HepG2 (cell line): ENCODE measurements around the gene LSM2. TPM values are rescaled to one million over a fixed set of nuclear protein-coding genes. Genes with fewer than 3 reads are reported as not detected.

Source experiments
- CREB3 ChIP-seq: sonication (generic); formaldehyde crosslinking; IDR thresholded peaks from 2 replicates; pipeline ENCODE4 v1.5.0; 2020; ENCODE audit warnings: missing genetic modification reagents
- FOXM1 ChIP-seq: sonication (generic); formaldehyde crosslinking; IDR thresholded peaks from 2 replicates; pipeline ENCODE4 v1.5.0; 2020; ENCODE audit warnings: missing genetic modification reagents
- GABPB1 ChIP-seq: IDR thresholded peaks from 2 replicates; pipeline ENCODE4 v1.6.1; 2016; ENCODE audit warnings: mild to moderate bottlenecking, missing genetic modification reagents, moderate library complexity, missing compliant biosample characterization
- IKZF4 ChIP-seq: sonication (generic); formaldehyde crosslinking; IDR thresholded peaks from 2 replicates; pipeline ENCODE4 v1.5.1; 2020; ENCODE audit warnings: borderline replicate concordance, mild to moderate bottlenecking, low read depth, missing genetic modification reagents; ENCODE audit errors: not compliant biosample characterization
- MIXL1 ChIP-seq: IDR thresholded peaks from 2 replicates; pipeline ENCODE4 v1.6.1; 2016
- MXD1 ChIP-seq: sonication (generic); formaldehyde crosslinking; IDR thresholded peaks from 2 replicates; pipeline ENCODE4 v1.4.0; 2020; ENCODE audit warnings: mild to moderate bottlenecking, missing genetic modification reagents
- NR0B2 ChIP-seq: sonication (generic); formaldehyde crosslinking; IDR thresholded peaks from 2 replicates; pipeline ENCODE4 v1.4.0; 2020; ENCODE audit warnings: mild to moderate bottlenecking, missing genetic modification reagents
- RERE ChIP-seq: IDR thresholded peaks from 2 replicates; pipeline ENCODE4 v1.6.1; 2016; ENCODE audit warnings: low read depth, missing genetic modification reagents, missing compliant biosample characterization
- SETDB1 ChIP-seq: sonication (generic); formaldehyde crosslinking; IDR thresholded peaks from 2 replicates; pipeline ENCODE4 v1.5.1; 2020; ENCODE audit warnings: missing genetic modification reagents, mild to moderate bottlenecking, borderline replicate concordance
- SNRNP70 ChIP-seq: fragments of 200-400 bp; formaldehyde crosslinking; IDR thresholded peaks from 2 replicates; pipeline ENCODE4 v1.6.1; 2017; ENCODE audit warnings: mild to moderate bottlenecking, low read depth, low read length, moderate library complexity
- TBX2 ChIP-seq: sonication (generic); formaldehyde crosslinking; IDR thresholded peaks from 2 replicates; pipeline ENCODE4 v1.5.0; 2020; ENCODE audit warnings: missing genetic modification reagents, mild to moderate bottlenecking, borderline replicate concordance
- ZEB1 ChIP-seq: IDR thresholded peaks from 2 replicates; pipeline ENCODE4 v1.6.1; 2012; ENCODE audit warnings: mild to moderate bottlenecking, low read depth, inconsistent platforms; ENCODE audit not compliant: insufficient replicate concordance
- ZMAT5 ChIP-seq: sonication (generic); formaldehyde crosslinking; IDR thresholded peaks from 2 replicates; pipeline ENCODE4 v1.5.0; 2020; ENCODE audit warnings: mild to moderate bottlenecking, low read depth, missing genetic modification reagents, borderline replicate concordance
- ZNF10 ChIP-seq: sonication (generic); formaldehyde crosslinking; IDR thresholded peaks from 2 replicates; pipeline ENCODE4 v1.4.0; 2020; ENCODE audit warnings: mild to moderate bottlenecking, low read depth, missing genetic modification reagents, borderline replicate concordance
- ZNF639 ChIP-seq: conservative IDR thresholded peaks from 2 replicates; pipeline ENCODE4 v1.6.1; 2018; ENCODE audit warnings: missing genetic modification reagents
- ZNF674 ChIP-seq: sonication (generic); formaldehyde crosslinking; IDR thresholded peaks from 2 replicates; pipeline ENCODE4 v1.5.0; 2020; ENCODE audit warnings: low read depth, mild to moderate bottlenecking, missing genetic modification reagents
- ZNF746 ChIP-seq: sonication (generic); formaldehyde crosslinking; IDR thresholded peaks from 2 replicates; pipeline ENCODE4 v1.8.0; 2022; ENCODE audit warnings: mild to moderate bottlenecking, missing genetic modification reagents
- ZSCAN30 ChIP-seq: sonication (generic); formaldehyde crosslinking; IDR thresholded peaks from 2 replicates; pipeline ENCODE4 v1.5.0; 2020; ENCODE audit warnings: mild to moderate bottlenecking, missing genetic modification reagents
- polyA plus RNA-seq, 8 experiments: library from polyadenylated mRNA; depleted of rRNA in 3 of 8; stranded (reverse) in 7 of 8; unstranded in 1 of 8; fragments of >200 nt; fragmentation: Illumina TruSeq in 4 of 8; extraction: Trizol in 4 of 8; gene quantifications; 2 replicates each; pipeline versions ENCODE4 v1.2.1 to v1.2.3, GENCODE V29; 2011 to 2016; ENCODE audit warnings: low read depth in 4 of 8, missing spikeins in 1 of 8, mixed read lengths in 1 of 8; ENCODE audit not compliant: insufficient read depth in 1 of 8
- total RNA-seq, 5 experiments: library from RNA; depleted of rRNA; stranded (reverse); fragments of >200 nt; fragmentation: Illumina TruSeq; extraction: Trizol; gene quantifications; 2 replicates each; pipeline ENCODE4 v1.2.3, GENCODE V29; 2016; ENCODE audit warnings: low read depth in 1 of 5

Gene LSM2
- total and polyA plus RNA-seq, 2 of the 13 experiments (the other 11 are each of a cell fraction or from before 2014, with no cell fraction given) = 69.4 to 90.5 TPM

GRCh38 chr6:31815025-31815838 lies 8.5 kb upstream of the LSM2 start, which contains the start of the genes HSPA1A and HSPA1L (continued):
- TF ChIP-seq ZNF10 (CRISPR knock-in tag) (no peak), MXD1 (CRISPR knock-in tag) (peak; percentile 62; the same call in 1 of the 2 replicates), NR0B2 (CRISPR knock-in tag) (no peak), CREB3 (CRISPR knock-in tag) (no peak), GABPB1 (peak; percentile 79), SNRNP70 (no peak), ZSCAN30 (CRISPR knock-in tag) (no peak), ZNF746 (CRISPR knock-in tag) (no peak), IKZF4 (peak; percentile 69), SETDB1 (CRISPR knock-in tag) (no peak), ZMAT5 (CRISPR knock-in tag) (no peak), TBX2 (CRISPR knock-in tag) (no peak; the same call in 1 of the 2 replicates), RERE (no peak; the same call in 1 of the 2 replicates), FOXM1 (CRISPR knock-in tag) (no peak), ZNF639 (CRISPR knock-in tag) (no peak), ZEB1 (peak; percentile 68), MIXL1 (CRISPR knock-in tag) (peak; percentile 40; the same call in 1 of the 2 replicates), ZNF674 (CRISPR knock-in tag) (no peak)
